Neuronal stem cell (in vitro differentiated cells): ENCODE measurements around the gene TUBB3.
"Not testable (repeated sequence)": the region's sequence is repeated elsewhere in the genome, so short reads cannot be mapped to it uniquely, and the experiment has no call there.

Experiments used
- DNase-seq: peaks from one replicate; pipeline ENCODE4 v3.0.0-alpha.2; 2013; ENCODE audit warnings: low spot score
- H2AFZ ChIP-seq: one replicate; pipeline ENCODE4 v1.6.1; 2013; ENCODE audit warnings: mild to moderate bottlenecking, low read length, inconsistent platforms
- H2AK5ac ChIP-seq: 2 replicates; pipeline ENCODE4 v1.6.1; 2013; ENCODE audit warnings: low read depth, mild to moderate bottlenecking, inconsistent platforms, low read length, moderate library complexity, mixed read lengths
- H2BK120ac ChIP-seq: 2 replicates; pipeline ENCODE4 v1.6.1; 2013; ENCODE audit warnings: low read depth, mild to moderate bottlenecking, inconsistent platforms, low read length, moderate library complexity, mixed read lengths
- H2BK12ac ChIP-seq: one replicate; pipeline ENCODE4 v1.6.1; 2013; ENCODE audit warnings: low read length, inconsistent platforms
- H2BK15ac ChIP-seq: 2 replicates; pipeline ENCODE4 v1.6.1; 2013; ENCODE audit warnings: mild to moderate bottlenecking, low read length, inconsistent platforms, mixed read lengths
- H2BK5ac ChIP-seq: one replicate; pipeline ENCODE4 v1.6.1; 2013; ENCODE audit warnings: inconsistent platforms, mild to moderate bottlenecking, low read length, moderate library complexity
- H3K14ac ChIP-seq: one replicate; pipeline ENCODE4 v1.6.1; 2013; ENCODE audit warnings: low read length, inconsistent platforms
- H3K18ac ChIP-seq: 2 replicates; pipeline ENCODE4 v1.6.1; 2013; ENCODE audit warnings: low read length, inconsistent platforms
- H3K23ac ChIP-seq: 2 replicates; pipeline ENCODE4 v1.6.1; 2013; ENCODE audit warnings: low read depth, mild to moderate bottlenecking, mixed read lengths, low read length, inconsistent platforms; ENCODE audit not compliant: poor library complexity
- H3K27ac ChIP-seq: replicated peaks from 3 replicates; pipeline ENCODE4 v1.5.1; 2013; ENCODE audit warnings: low read length, inconsistent platforms
- H3K27me3 ChIP-seq, 3 experiments: 2 replicates each; pipeline ENCODE4 v1.6.1; 2013; ENCODE audit warnings: low read length in 3 of 3, mild to moderate bottlenecking in 2 of 3, inconsistent platforms in 1 of 3, low read depth in 1 of 3, mixed read lengths in 1 of 3, moderate library complexity in 1 of 3; ENCODE audit not compliant: control insufficient read depth in 3 of 3, insufficient read depth in 3 of 3
- H3K36me3 ChIP-seq, 2 donors: replicated peaks in 1 of 2; 2 replicates each; pipeline ENCODE4 v1.6.1; 2013; ENCODE audit warnings: low read length in 2 of 2; ENCODE audit not compliant: control insufficient read depth in 2 of 2, insufficient read depth in 2 of 2
- H3K4ac ChIP-seq: 2 replicates; pipeline ENCODE4 v1.6.1; 2013; ENCODE audit warnings: inconsistent platforms, mild to moderate bottlenecking, low read length, moderate library complexity
- H3K4me1 ChIP-seq, 2 donors: 1 replicate in 1 of 2; 2 replicates in 1 of 2; pipeline ENCODE4 v1.6.1; 2013; ENCODE audit warnings: low read length in 2 of 2, low read depth in 1 of 2; ENCODE audit not compliant: control insufficient read depth in 2 of 2, insufficient read depth in 1 of 2
- H3K4me2 ChIP-seq: one replicate; pipeline ENCODE4 v1.6.1; 2013; ENCODE audit warnings: mild to moderate bottlenecking, low read length, inconsistent platforms; ENCODE audit not compliant: insufficient read depth, poor library complexity, severe bottlenecking
- H3K4me3 ChIP-seq, 2 donors: 2 replicates each; pipeline ENCODE4 v1.5.1; 2013; ENCODE audit warnings: low read length in 2 of 2, mild to moderate bottlenecking in 2 of 2, inconsistent platforms in 1 of 2, moderate library complexity in 1 of 2
- H3K79me1 ChIP-seq: one replicate; pipeline ENCODE4 v1.6.1; 2013; ENCODE audit warnings: low read depth, mild to moderate bottlenecking, inconsistent platforms, low read length, moderate library complexity
- H3K9ac ChIP-seq: one replicate; pipeline ENCODE4 v1.6.1; 2013; ENCODE audit warnings: mild to moderate bottlenecking, low read depth, low read length, inconsistent platforms; ENCODE audit not compliant: poor library complexity
- H3K9me3 ChIP-seq, 2 donors: replicated peaks in 1 of 2; 2 replicates each; pipeline versions ENCODE3 to v1.6.1; 2013; ENCODE audit warnings: low read length in 2 of 2, mild to moderate bottlenecking in 2 of 2, inconsistent platforms in 1 of 2, low read depth in 1 of 2, mixed read lengths in 1 of 2, moderate library complexity in 1 of 2; ENCODE audit not compliant: control insufficient read depth in 2 of 2, insufficient read depth in 1 of 2
- H4K8ac ChIP-seq: one replicate; pipeline ENCODE4 v1.6.1; 2013; ENCODE audit warnings: low read depth, mild to moderate bottlenecking, inconsistent platforms, low read length, moderate library complexity
- H4K91ac ChIP-seq: one replicate; pipeline ENCODE4 v1.6.1; 2013; ENCODE audit warnings: low read length, low read depth, mild to moderate bottlenecking, inconsistent platforms; ENCODE audit not compliant: poor library complexity
- WGBS, 2 donors: extraction: QIAGEN DNeasy Blood & Tissue Kit; methylation state at CpG; one replicate each; pipeline ENCODE4 v1.1.7; 2013; ENCODE audit warnings: missing lambda C conversion rate in 2 of 2, mixed read lengths in 1 of 2; ENCODE audit not compliant: insufficient read length in 2 of 2, insufficient replicate concordance in 1 of 2; ENCODE audit errors: extremely low coverage in 2 of 2; 5-methylcytosine and 5-hydroxymethylcytosine counted together

TUBB3 gene

GRCh38 chr16:89931964-89932363 lies 8.8 kb downstream of the TUBB3 start:
- Histone ChIP-seq H2AFZ (no peak overlapping the region), H3K9ac (no peak overlapping the region), H4K91ac (no peak overlapping the region), H3K79me1 (peaks cover 10% of the 10 kb centered on the region), H3K18ac (no peak overlapping the region), H3K14ac (no peak overlapping the region), H2AK5ac (no peak overlapping the region), H3K9me3 (peaks cover 0 to 4% of the 10 kb centered on the region in 2 donors), H3K23ac (no peak overlapping the region), H4K8ac (no peak overlapping the region), H2BK15ac (no peak overlapping the region), H2BK120ac (no peak overlapping the region), H2BK5ac (no peak overlapping the region), H3K4me3 (no peak overlapping the region), H2BK12ac (no peak overlapping the region), H3K27me3 (no peaks in the 10 kb centered on the region), H3K4me1 (no peaks in the 10 kb centered on the region), H3K36me3 (peaks cover 50 to 96% of the 10 kb centered on the region in 2 donors), H3K27ac (no peak overlapping the region), H3K4me2 (no peak overlapping the region), H3K4ac (no peak overlapping the region)
- no peak for DNase-seq
- no CpG with 5 or more reads among the region's 6 CpGs for WGBS, 2 donors

- H2BK15ac ChIP-seq, H2AFZ ChIP-seq, H3K27ac ChIP-seq, H3K79me1 ChIP-seq, H3K9ac ChIP-seq, H2BK5ac ChIP-seq, DNase-seq, H3K14ac ChIP-seq, H2AK5ac ChIP-seq, H3K4me2 ChIP-seq, H2BK12ac ChIP-seq, H4K8ac ChIP-seq, H3K18ac ChIP-seq, H3K4ac ChIP-seq, H2BK120ac ChIP-seq, H3K23ac ChIP-seq, H3K4me1 ChIP-seq, H3K4me3 ChIP-seq, H4K91ac ChIP-seq, H3K9me3 ChIP-seq, H3K27me3 ChIP-seq: not testable (repeated sequence)
- H3K36me3 ChIP-seq = peaks cover 51 to 81% of the 10 kb centered on the region in 2 donors
- WGBS, 2 donors = no CpG with 5 or more reads among the region's 29 CpGs
Measured at GRCh38 chr16:89934019-89934418, 10.9 kb downstream of the TUBB3 start.

- H2BK120ac ChIP-seq = no peak overlapping the region
- peaks cover 0 to 2% of the 10 kb centered on the region in 2 donors for H3K4me1 ChIP-seq
- no peak overlapping the region for H3K4ac ChIP-seq
- H3K27me3 ChIP-seq = no peaks in the 10 kb centered on the region
- peaks cover 0 to 2% of the 10 kb centered on the region in 2 donors for H3K9me3 ChIP-seq
- no peak overlapping the region for H4K91ac ChIP-seq
- no peak overlapping the region for H3K4me3 ChIP-seq
- no peak overlapping the region for H2BK12ac ChIP-seq
- no CpG with 5 or more reads among the region's 61 CpGs for WGBS, 2 donors
- H3K36me3 ChIP-seq = peaks cover 46 to 72% of the 10 kb centered on the region in 2 donors
- no peak overlapping the region for H3K18ac ChIP-seq
- no peak overlapping the region for H2BK15ac ChIP-seq
- H2AFZ ChIP-seq = no peak overlapping the region
- H2AK5ac ChIP-seq = no peak overlapping the region
- no peak overlapping the region for H3K27ac ChIP-seq
- H2BK5ac ChIP-seq = no peak overlapping the region
- peak overlapping the region; percentile 50 for H3K9ac ChIP-seq
- no peak overlapping the region for H3K4me2 ChIP-seq
- DNase-seq = no peak
- peaks cover 5% of the 10 kb centered on the region for H3K79me1 ChIP-seq
- H3K14ac ChIP-seq = no peak overlapping the region
- no peak overlapping the region for H3K23ac ChIP-seq
- no peak overlapping the region for H4K8ac ChIP-seq
Measured at GRCh38 chr16:89934611-89935553, 11.7 kb downstream of the TUBB3 start.

- not testable (repeated sequence) for H3K14ac ChIP-seq, H2BK15ac ChIP-seq, H2AK5ac ChIP-seq, H3K18ac ChIP-seq, H2BK120ac ChIP-seq, H4K91ac ChIP-seq, H3K27ac ChIP-seq, H3K23ac ChIP-seq, H3K4ac ChIP-seq, H3K9me3 ChIP-seq, H3K27me3 ChIP-seq, H3K4me3 ChIP-seq, H4K8ac ChIP-seq, H3K79me1 ChIP-seq, H3K4me2 ChIP-seq, H2AFZ ChIP-seq, H3K9ac ChIP-seq, DNase-seq, H2BK5ac ChIP-seq, H3K4me1 ChIP-seq, H2BK12ac ChIP-seq
- WGBS, 2 donors = no CpG with 5 or more reads among the region's 27 CpGs
- H3K36me3 ChIP-seq = peaks cover 46 to 65% of the 10 kb centered on the region in 2 donors
Measured at GRCh38 chr16:89935620-89936019, 12.5 kb downstream of the TUBB3 start.
